HL-60/S4 (cell line): ENCODE data around the gene HMX1.

ENCODE experiments used
- in situ Hi-C: fragments of 300-500 bp; cut with MboI; formaldehyde crosslinking; loops from 2 replicates; pipeline ENCODE4 v1.14.3; 2022; ENCODE audit warnings: low sequenced_read_pairs

Gene HMX1

GRCh38 chr4:8830611-8831200 is 40.9 kb downstream of the HMX1 start:
- in situ Hi-C loops, result no loop called here

DNA sequence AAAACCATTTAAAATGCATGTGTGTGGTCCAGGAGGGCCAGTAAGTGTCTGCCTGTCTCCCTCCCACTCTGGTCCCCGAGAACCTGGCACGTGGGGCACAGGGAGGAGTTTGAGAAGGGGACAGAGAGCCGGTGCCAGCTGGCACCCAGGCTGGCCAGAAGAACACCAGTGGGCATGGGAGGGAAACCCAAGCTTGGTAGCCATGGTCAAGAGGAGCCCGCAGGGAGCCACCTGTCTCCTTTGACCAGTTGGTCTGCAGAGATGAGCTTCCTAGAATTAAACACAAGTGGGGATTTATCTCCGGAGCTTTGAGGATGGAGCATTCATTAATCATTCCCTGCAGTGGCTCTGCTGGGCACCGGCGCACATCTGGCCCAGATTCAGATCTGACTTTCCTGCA is 41.6 kb downstream of the HMX1 start:
- in situ Hi-C loops, result no loop called here

- in situ Hi-C loops, result no loop called here
Measured at GRCh38 chr4:8829584-8829983, 42.1 kb downstream of the HMX1 start.

DNA sequence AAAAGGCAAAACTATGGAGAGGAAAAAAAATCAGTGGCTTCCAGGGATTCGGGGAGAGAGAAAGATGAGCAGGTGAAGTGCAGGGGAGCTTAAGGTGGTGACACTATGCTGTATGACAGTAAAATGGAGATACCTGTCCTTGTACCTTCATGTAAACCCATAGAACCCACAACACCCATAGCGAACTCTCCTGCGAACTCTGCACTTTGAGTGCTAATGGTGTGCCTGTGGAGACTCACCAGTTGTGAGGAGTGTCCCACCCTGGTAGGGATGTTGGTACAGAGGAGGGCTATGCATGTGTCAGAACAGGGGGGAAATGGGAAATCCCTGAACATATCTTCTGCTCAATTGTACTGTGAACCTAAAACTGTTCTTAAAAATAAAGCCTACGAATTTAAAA is 42.8 kb downstream of the HMX1 start:
- in situ Hi-C loops, result no loop called here

DNA sequence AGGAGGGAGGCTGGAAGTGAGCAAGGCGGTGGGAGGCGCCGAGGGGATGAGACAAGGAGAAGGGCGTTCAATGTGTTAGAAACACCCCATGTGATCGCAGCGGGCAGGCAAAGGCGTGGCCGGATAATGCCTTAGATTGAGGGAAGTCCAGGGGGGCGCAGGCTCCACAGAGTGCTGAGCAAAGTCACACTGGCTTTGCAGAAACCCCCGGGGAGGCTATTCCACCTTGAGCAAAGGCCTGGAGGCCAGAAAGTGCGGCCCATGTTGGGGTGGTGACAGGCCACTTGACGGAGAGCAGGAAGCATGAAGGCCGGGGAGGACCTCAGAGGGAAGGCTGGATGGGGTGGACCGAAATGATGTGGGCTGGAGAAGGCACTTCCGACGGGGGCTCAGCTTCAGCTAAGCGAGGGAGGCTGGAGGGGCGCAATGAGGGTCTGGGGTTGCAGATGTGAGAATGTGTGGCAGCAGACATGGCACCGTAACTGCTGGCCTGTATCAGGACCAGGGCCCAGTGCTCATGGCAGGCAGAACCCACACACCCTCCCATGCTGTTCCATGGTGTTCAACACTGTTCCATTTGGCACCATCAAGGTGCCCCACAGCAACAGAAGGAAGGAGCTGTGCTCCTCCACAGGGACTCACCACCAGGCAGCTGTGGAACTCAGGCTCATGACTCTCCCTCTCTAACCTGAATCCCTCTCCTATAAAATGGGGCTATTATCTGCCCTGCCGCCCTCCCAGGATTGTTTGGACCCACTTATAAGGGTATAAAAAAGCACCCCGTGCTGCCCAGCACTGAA is 50.3 kb downstream of the HMX1 start:
- in situ Hi-C loops, result no loop called here

GRCh38 chr4:8820178-8821102 is 51.2 kb downstream of the HMX1 start:
- in situ Hi-C loops, result no loop called here

GRCh38 chr4:8819473-8820177 is 52.0 kb downstream of the HMX1 start:
- in situ Hi-C loops, result no loop called here

DNA sequence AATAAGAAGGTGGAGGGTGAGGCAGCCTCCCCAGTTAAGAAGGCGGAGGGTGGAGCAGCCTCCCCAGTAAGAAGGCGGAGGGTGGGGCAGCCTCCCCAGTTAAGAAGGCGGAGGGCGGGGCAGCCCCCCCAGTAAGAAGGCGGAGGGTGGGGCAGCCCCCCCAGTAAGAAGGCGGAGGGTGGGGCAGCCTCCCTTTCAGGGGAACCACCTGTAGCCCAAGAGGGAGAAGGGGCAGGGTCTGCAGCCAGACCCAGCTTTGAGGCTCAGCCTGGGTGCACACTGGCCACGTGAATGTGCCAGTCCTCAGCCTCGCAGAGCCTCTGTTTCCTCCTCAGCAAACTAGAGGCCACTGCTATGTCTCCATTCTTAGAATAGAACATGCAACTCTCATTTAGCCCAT is 52.6 kb downstream of the HMX1 start:
- in situ Hi-C loops, result no loop called here

GRCh38 chr4:8818063-8818881 is 53.4 kb downstream of the HMX1 start:
- in situ Hi-C loops, result no loop called here

DNA sequence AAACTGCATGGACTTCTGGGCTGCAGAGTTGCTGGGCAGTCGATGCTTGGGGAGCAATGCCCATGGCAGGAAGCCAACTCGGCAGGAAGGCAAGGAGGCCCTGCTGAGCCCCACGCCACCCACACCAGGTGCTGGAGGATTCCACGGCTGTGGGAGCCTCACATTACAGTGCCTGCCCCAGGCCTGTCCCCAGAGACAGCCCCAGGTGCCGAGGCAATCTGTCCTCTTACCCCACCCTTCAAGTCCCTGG is 53.9 kb downstream of the HMX1 start:
- in situ Hi-C loops, result no loop called here

DNA sequence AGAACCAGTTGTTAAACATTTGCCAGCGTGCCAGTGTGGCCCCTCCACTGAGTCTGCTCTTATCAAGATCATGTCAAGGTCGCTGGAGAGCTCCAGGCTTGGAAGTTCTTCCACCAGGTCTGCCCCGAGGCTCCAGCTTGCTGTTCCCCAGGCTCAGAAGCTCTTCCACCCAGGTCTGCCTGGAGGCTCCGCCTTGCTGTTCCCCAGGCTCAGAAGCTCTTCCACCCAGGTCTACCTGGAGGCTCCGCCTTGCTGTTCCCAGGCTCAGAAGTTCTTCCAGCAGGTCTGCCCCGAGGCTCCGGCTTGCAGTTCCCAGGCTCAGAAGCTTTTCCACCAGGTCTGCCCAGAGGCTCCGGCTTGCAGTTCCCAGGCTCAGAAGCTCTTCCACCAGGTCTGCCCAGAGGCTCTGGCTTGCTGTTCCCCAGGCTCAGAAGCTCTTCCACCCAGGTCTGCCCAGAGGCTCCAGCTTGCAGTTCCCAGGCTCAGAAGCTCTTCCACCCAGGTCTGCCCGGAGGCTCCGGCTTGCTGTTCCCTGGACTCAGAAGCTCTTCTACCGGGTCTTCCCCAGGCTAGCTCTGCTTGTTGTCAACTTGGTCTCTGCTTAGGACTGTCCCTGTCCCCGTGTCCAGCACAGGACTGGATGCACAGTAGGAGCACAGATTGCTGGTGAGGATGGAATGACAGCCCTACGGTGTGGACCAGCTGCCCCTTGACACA is 54.4 kb downstream of the HMX1 start:
- in situ Hi-C loops, result no loop called here
